Vagina (tissue), 2 donors: Measurements from ENCODE around the gene ZBTB20. TPM values are rescaled to one million over a fixed set of nuclear protein-coding genes. Genes with fewer than 3 reads are reported as not detected.

Source experiments
- DNase-seq, 2 donors: peaks; one replicate each; pipeline ENCODE4 v3.0.0-alpha.2; 2017; ENCODE audit errors: extremely low spot score in 2 of 2
- H3K27ac ChIP-seq: fragments of 200-600 bp; sonication (generic); one replicate; pipeline ENCODE4 v1.5.1; 2019
- H3K27me3 ChIP-seq: fragments of 200-600 bp; sonication (generic); one replicate; pipeline ENCODE4 v1.5.1; 2019
- H3K36me3 ChIP-seq, 2 donors: fragments of 200-600 bp; sonication (generic); one replicate each; pipeline ENCODE4 v1.5.1; 2017 to 2019
- H3K4me1 ChIP-seq: fragments of 200-600 bp; sonication (generic); one replicate; pipeline ENCODE4 v1.5.1; 2019
- H3K4me3 ChIP-seq, 2 donors: fragments of 200-600 bp; sonication (generic); 1 replicate in 1 of 2; 2 replicates in 1 of 2; pipeline ENCODE4 v1.5.1; 2016 to 2019
- H3K9me3 ChIP-seq: fragments of 200-600 bp; sonication (generic); one replicate; pipeline ENCODE4 v1.5.1; 2019
- CTCF ChIP-seq, 3 experiments: fragments of 450-650 bp in 2 of 3; fragments of 200-600 bp in 1 of 3; sonication (generic) in 1 of 3; IDR thresholded peaks; one replicate each; pipeline ENCODE4 v1.5.1; 2017 to 2019; ENCODE audit warnings: antibody characterized with exemption in 3 of 3, mild to moderate bottlenecking in 2 of 3, moderate library complexity in 2 of 3
- POLR2A ChIP-seq, 2 donors: fragments of 450-650 bp; IDR thresholded peaks; one replicate each; pipeline ENCODE4 v1.6.1; 2017; ENCODE audit warnings: antibody characterized with exemption in 2 of 2, mild to moderate bottlenecking in 2 of 2, moderate library complexity in 2 of 2
- POLR2AphosphoS5 ChIP-seq, 2 donors: sonication (generic); formaldehyde crosslinking; IDR thresholded peaks; one replicate each; pipeline ENCODE4 v1.9.0; 2017; ENCODE audit warnings: antibody characterized with exemption in 2 of 2, mild to moderate bottlenecking in 2 of 2, low read depth in 1 of 2; ENCODE audit not compliant: insufficient read depth in 1 of 2
- intact Hi-C: fragments of 100-400 bp; cut with DNase I; formaldehyde crosslinking; loops from one replicate; pipeline ENCODE4 v1.15.1; 2023
- total RNA-seq: library from RNA; depleted of rRNA; stranded (reverse); fragments of >200 nt; gene quantifications from one replicate; pipeline ENCODE4 v1.2.3, GENCODE V29; 2016

ZBTB20 gene
- total RNA-seq, 1 donor from 2014 or later: 64.8 TPM

- Histone ChIP-seq H3K9me3 (no peaks in the 10 kb centered on the region), H3K4me3 (no peak overlapping the region), H3K36me3 (no peaks in the 10 kb centered on the region), H3K27ac (no peak overlapping the region), H3K27me3 (no peaks in the 10 kb centered on the region), H3K4me1 (no peaks in the 10 kb centered on the region)
- no peak for DNase-seq
- intact Hi-C loops: no loop called here
- TF ChIP-seq POLR2AphosphoS5 (IDR thresholded peaks at IDR 0.05; ENCODE audit: insufficient read depth in 1 of 2, low read depth in 1 of 2) (no peak), CTCF (IDR thresholded peaks at IDR 0.05) (no peak), POLR2A (IDR thresholded peaks at IDR 0.05) (no peak)
Observed at GRCh38 chr3:114892880-114893279, 254.2 kb downstream of the ZBTB20 start.

GRCh38 chr3:114892131-114892879, 254.8 kb downstream of the ZBTB20 start:
- Histone ChIP-seq H3K4me1 (no peaks in the 10 kb centered on the region), H3K27ac (no peak overlapping the region), H3K9me3 (no peaks in the 10 kb centered on the region), H3K27me3 (no peaks in the 10 kb centered on the region), H3K36me3 (no peaks in the 10 kb centered on the region), H3K4me3 (no peak overlapping the region)
- intact Hi-C loops: no loop called here
- TF ChIP-seq POLR2A (IDR thresholded peaks at IDR 0.05) (no peak), CTCF (IDR thresholded peaks at IDR 0.05) (no peak), POLR2AphosphoS5 (IDR thresholded peaks at IDR 0.05; ENCODE audit: insufficient read depth in 1 of 2, low read depth in 1 of 2) (no peak)
- no peak for DNase-seq

DNA sequence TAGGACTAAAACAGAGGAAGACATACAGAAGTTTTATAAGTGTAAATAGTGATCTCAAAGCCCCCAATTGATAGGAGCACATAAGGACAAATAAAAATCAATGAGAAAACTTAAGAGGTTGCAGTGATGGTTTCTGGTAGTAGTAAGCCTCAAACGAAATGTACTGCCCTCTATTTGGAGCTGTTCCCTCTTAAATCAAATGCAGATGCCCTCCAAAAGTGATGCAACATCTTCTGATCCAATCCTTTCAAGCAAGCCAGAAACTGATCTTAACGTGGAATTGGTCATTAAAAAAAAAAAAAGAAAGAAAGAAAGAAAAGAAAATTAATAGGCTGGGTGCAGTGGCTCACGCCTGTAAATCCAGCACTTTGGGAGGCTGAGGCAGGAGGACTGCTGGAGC, 259.3 kb downstream of the ZBTB20 start:
- intact Hi-C loops: no loop called here
- no peaks in the 10 kb centered on the region for H3K27me3 ChIP-seq
- TF ChIP-seq POLR2A (IDR thresholded peaks at IDR 0.05) (no peak), CTCF (IDR thresholded peaks at IDR 0.05) (no peak), POLR2AphosphoS5 (IDR thresholded peaks at IDR 0.05; ENCODE audit: insufficient read depth in 1 of 2, low read depth in 1 of 2) (no peak)
- H3K4me1 ChIP-seq: no peaks in the 10 kb centered on the region
- H3K27ac ChIP-seq: no peak overlapping the region
- no peak for DNase-seq
- no peaks in the 10 kb centered on the region for H3K9me3 ChIP-seq
- H3K4me3 ChIP-seq: no peak overlapping the region
- H3K36me3 ChIP-seq: no peaks in the 10 kb centered on the region

DNA sequence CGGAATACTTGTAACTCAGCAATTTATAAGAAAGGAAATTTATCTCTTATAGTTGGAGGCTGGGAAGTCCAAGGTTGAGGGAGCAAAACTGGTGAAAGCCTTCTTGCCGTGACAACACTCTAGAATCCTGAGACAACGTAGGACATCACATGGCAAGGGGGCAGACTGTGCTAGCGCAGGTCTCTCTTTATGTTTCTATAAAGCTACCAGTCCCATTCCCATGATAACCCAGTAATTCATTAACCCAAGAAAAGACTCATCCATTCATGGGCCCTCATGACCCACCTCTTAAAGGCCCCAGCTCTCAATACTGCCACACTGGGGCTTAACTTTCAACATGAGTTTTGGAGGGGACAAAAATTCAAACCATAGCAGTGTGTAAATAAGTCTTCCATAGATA, 260.2 kb downstream of the ZBTB20 start:
- Histone ChIP-seq H3K4me3 (no peak overlapping the region), H3K27me3 (no peaks in the 10 kb centered on the region), H3K36me3 (no peaks in the 10 kb centered on the region), H3K9me3 (no peaks in the 10 kb centered on the region), H3K4me1 (no peaks in the 10 kb centered on the region), H3K27ac (no peak overlapping the region)
- no peak for TF ChIP-seq CTCF (IDR thresholded peaks at IDR 0.05)
- no peak for TF ChIP-seq POLR2AphosphoS5 (IDR thresholded peaks at IDR 0.05; ENCODE audit: insufficient read depth in 1 of 2, low read depth in 1 of 2)
- no peak for TF ChIP-seq POLR2A (IDR thresholded peaks at IDR 0.05)
- intact Hi-C loops: no loop called here
- no peak for DNase-seq

GRCh38 chr3:114884213-114884923, 262.7 kb downstream of the ZBTB20 start:
- TF ChIP-seq POLR2A (IDR thresholded peaks at IDR 0.05): no peak
- TF ChIP-seq CTCF (IDR thresholded peaks at IDR 0.05): no peak
- no peak for TF ChIP-seq POLR2AphosphoS5 (IDR thresholded peaks at IDR 0.05; ENCODE audit: insufficient read depth in 1 of 2, low read depth in 1 of 2)
- no peak for DNase-seq
- Histone ChIP-seq H3K36me3 (no peaks in the 10 kb centered on the region), H3K27ac (no peak overlapping the region), H3K27me3 (no peaks in the 10 kb centered on the region), H3K9me3 (no peaks in the 10 kb centered on the region), H3K4me3 (no peak overlapping the region), H3K4me1 (peaks cover 9% of the 10 kb centered on the region)
- intact Hi-C loops: no loop called here
